ENCODE results near the gene MDGA2.

The MDGA2 gene

DNA sequence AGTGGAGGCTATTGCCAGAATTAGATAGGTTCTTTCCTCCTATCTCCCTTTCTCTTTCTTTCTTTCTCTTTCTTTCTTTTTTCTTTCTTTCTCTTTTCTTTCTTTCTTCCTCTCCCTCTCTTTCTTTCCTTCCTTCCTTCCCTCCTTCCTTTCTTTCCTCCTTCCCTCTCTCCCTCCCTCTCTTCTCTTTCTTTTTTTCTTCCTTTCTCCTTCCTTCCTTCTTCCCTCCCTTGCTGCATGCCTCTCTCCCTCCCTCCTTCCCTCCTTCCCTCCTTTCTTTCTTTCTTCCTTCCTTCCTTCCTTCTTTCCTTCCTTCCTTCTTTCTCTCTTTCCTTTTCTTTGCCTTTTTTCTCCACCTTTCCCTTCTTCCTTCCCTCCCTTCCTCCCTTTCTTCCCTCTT is 16.4 kb upstream of the MDGA2 start:
- DNase-seq (ENCODE audit: low spot score) = no peak
- in situ Hi-C loops (cut with MboI; ENCODE audit: low pct_unique_long_range_greater_than_20kb, low sequenced_read_pairs, unreplicated experiment) = no loop called here
- TF ChIP-seq, protein P1, sequence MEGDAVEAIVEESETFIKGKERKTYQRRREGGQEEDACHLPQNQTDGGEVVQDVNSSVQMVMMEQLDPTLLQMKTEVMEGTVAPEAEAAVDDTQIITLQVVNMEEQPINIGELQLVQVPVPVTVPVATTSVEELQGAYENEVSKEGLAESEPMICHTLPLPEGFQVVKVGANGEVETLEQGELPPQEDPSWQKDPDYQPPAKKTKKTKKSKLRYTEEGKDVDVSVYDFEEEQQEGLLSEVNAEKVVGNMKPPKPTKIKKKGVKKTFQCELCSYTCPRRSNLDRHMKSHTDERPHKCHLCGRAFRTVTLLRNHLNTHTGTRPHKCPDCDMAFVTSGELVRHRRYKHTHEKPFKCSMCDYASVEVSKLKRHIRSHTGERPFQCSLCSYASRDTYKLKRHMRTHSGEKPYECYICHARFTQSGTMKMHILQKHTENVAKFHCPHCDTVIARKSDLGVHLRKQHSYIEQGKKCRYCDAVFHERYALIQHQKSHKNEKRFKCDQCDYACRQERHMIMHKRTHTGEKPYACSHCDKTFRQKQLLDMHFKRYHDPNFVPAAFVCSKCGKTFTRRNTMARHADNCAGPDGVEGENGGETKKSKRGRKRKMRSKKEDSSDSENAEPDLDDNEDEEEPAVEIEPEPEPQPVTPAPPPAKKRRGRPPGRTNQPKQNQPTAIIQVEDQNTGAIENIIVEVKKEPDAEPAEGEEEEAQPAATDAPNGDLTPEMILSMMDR (IDR thresholded peaks at IDR 0.05; ENCODE audit: extremely low read depth, insufficient read depth, missing control alignments) = no peak

DNA sequence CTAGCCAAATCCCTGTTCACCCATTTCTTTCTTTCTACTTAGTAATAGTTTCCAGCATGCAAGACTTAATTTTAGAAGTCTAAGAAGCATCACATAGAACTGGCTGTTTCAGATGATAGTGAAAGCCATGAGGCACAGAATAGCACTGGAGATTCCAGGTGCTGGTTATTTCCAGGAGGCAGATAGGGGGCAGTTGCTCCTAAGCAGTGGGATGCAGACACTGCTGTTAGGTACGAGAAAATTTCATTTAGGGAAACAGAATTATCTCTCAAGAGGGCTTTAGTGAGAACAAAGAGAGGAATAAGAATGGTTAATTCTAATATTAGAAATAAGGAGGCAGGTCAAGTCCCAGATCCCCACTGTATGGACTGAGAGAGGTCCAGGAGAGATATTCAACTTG is 3.6 kb upstream of the MDGA2 start:
- TF ChIP-seq, protein P1 (IDR thresholded peaks at IDR 0.05; ENCODE audit: extremely low read depth, insufficient read depth, missing control alignments) = no peak
- DNase-seq (ENCODE audit: low spot score) = no peak
- in situ Hi-C loops (cut with MboI; ENCODE audit: low pct_unique_long_range_greater_than_20kb, low sequenced_read_pairs, unreplicated experiment) = no loop called here

DNA sequence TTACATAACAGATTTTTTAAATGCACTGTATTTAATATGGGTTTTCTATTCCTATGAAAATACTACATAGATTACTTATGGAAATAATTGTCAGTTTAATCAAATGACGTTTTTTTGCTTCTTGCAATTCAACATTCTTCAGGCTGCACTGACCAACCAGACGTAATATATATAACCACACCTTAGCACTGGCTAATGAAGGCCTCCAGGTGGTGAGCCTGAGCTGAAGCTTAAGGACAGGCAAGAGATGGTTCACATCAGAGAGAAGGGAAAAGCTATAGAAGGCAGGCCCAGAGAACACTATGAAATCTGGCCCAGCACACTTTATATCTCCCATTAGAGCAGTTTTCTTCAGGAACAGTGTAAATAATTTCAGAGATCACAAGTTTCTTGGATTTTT is 2.8 kb upstream of the MDGA2 start:
- DNase-seq (ENCODE audit: low spot score) = no peak
- TF ChIP-seq, protein P1 (IDR thresholded peaks at IDR 0.05; ENCODE audit: extremely low read depth, insufficient read depth, missing control alignments) = no peak
- in situ Hi-C loops (cut with MboI; ENCODE audit: low pct_unique_long_range_greater_than_20kb, low sequenced_read_pairs, unreplicated experiment) = no loop called here

DNA sequence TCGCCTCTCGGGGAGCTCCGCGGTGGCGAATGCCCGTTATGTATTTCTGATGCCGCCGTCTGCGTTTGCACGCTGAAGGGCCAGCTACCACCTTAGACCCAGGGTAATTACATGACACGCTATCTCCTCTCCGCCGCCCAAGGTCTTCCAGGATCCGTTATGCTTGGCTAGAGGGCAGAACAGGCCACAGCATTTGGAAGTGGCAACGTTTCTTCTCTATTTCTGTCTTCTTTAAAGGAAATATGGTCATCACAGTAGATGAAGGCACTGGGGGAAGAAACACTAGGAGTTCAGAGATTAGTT is 861 bp upstream of the MDGA2 start:
- in situ Hi-C loops (cut with MboI; ENCODE audit: low pct_unique_long_range_greater_than_20kb, low sequenced_read_pairs, unreplicated experiment) = no loop called here
- DNase-seq (ENCODE audit: low spot score) = no peak
- TF ChIP-seq, protein P1 (IDR thresholded peaks at IDR 0.05; ENCODE audit: extremely low read depth, insufficient read depth, missing control alignments) = no peak

DNA sequence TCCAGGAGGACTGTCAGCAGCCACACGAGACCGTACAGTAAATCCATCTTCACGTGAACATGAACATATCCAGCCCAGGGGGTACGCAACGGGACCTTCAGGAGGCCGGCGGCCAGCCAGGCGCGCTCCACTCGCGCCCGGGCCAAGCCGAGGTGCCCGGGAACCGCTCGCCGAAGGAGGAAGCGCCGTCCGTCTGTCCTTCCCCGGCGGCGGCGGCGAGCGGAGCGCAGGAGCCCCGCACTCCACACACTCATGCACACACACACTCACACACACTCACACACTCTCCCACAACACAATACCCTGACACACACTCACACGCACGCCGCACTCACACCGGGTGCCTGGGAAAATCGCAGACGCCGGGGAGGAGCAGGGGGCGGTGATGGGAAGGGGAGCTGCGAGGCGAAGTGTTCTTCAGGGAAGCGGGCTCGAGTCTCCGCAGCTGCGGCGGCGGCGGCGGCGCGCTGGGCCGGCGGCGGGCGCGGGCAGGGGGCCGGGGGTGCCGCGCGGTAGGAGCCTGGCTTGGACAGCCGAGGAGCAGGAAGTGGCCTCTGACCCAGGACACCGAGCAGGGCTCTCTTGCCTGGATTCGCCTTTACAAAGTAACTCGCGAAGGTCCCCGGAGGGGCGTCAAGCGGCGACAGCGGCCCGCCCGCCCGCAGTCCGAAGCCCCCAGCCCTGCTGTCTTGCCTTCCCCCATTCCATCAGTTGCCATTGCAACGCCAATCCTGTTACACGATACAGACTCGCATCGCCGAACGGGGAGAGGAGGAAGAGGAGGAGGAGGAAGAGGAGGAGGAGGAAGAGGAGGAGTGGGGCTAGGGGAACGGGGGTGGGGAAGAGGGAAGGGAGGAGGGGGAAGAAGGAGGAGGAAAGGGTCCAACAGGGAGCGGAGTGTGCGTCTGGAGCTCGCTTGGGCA is 601 bp downstream of the MDGA2 start:
- in situ Hi-C loops (cut with MboI; ENCODE audit: low pct_unique_long_range_greater_than_20kb, low sequenced_read_pairs, unreplicated experiment) = no loop called here
- DNase-seq (ENCODE audit: low spot score) = peak; percentile 31
- TF ChIP-seq, protein P1 (IDR thresholded peaks at IDR 0.05; ENCODE audit: extremely low read depth, insufficient read depth, missing control alignments) = no peak

DNA sequence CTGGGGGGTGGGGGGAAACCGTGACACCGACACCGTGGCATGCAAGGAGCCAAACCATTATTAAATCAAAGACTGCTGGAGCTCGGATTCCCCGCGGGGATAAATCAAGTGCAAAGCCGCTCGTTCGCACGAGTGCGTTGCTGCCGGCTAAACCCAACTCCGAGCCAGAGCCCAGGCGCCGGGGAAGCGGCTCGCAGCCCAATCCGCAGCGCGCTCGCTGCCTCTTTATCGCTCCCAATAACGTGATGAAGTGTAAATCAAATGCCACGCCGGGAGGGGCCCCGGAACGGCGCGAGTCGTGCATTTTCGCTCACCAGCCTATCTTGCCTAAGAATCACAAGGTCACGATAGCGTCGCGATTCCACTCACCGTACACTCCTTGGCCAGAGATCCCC is 1.3 kb downstream of the MDGA2 start:
- TF ChIP-seq, protein P1 (IDR thresholded peaks at IDR 0.05; ENCODE audit: extremely low read depth, insufficient read depth, missing control alignments) = no peak
- DNase-seq (ENCODE audit: low spot score) = no peak
- in situ Hi-C loops (cut with MboI; ENCODE audit: low pct_unique_long_range_greater_than_20kb, low sequenced_read_pairs, unreplicated experiment) = no loop called here
